ENCODE results near the gene IMMP2L. TPM values are rescaled to one million over a fixed set of nuclear protein-coding genes. Genes with fewer than 3 reads are reported as not detected.

The IMMP2L gene
- total RNA-seq, 1 donor from 2014 or later = 31.9 TPM

DNA sequence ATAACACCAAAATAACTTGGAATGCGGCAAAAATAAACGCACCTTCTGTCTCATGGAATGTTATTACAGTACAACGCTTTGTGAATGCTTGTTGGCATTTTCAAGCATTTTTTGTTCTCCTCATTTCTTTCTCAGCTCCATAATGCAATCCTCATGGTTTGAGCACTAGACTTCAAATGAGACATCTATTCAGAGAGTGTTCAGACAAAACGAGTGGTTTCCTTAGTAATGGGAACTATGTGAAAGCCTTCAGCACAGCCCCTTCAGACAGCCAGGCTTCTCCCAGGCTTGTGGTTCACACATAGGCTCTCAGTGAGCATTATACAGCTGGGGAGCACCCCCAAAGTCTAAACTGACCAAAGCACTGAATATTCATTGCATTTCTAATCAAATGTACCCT lies 479.9 kb downstream of the IMMP2L start:
- H3K27ac Mint-ChIP-seq = peak overlapping the region; percentile 35

DNA sequence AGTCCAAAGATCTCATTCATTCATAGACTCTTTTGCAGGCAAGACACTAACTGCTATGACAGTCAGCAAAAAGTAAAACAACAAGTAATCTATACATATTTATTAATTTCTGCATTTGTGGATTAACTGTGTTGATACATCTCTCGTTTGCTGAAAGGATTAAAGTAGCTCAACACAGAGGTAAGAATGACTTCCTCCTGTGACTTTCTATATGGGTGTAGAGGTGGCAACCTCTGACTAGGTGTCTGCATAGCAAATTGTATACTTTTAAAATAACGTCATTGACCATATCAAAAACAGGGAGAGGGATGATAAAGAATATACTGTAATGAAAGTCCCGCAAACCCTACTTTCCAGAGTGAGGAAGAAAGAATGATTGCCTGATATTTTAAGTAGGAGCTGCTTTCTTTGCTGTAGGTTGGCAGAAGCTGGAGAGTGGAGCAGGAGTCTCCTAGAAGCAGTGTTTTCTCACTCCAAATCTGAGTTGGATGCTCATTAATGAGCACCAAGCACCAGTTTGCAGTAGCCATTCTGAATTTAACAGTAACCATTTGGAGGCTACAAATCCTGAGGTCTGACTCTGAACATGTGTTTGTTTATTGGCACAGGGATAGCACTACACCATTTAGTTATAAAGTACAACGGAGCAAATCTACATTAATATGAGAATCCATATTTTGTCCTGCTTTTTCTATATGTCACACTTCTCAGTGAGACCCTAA lies 480.6 kb downstream of the IMMP2L start:
- ATAC-seq (ENCODE audit: low read depth) (no peak), DNase-seq (no peak)
- intact Hi-C loops (cut with micrococcal nuclease) = loop anchor here (2.0 to 5.0 kb wide), 6 partner anchors 23 to 1711 kb away; partner anchors contain the start of genes IFRD1, IMMP2L and TMEM168
- ChIA-PET CTCF (no interaction called here), POLR2A (interaction anchor here (1.8 kb wide), 1 partner anchor 56 kb away, joined by 24 read pairs; no protein-coding TSS in a partner anchor)
- H3K4me1 Mint-ChIP-seq = peaks cover 48% of the 10 kb centered on the region
- no peaks in the 10 kb centered on the region for H3K27me3 Mint-ChIP-seq
- peaks cover 3% of the 10 kb centered on the region for H3K9me3 Mint-ChIP-seq
- H3K27ac Mint-ChIP-seq = peak overlapping the region; percentile 65
- H3K36me3 Mint-ChIP-seq (ENCODE audit: low read depth) = no peaks in the 10 kb centered on the region
- H3K4me3 Mint-ChIP-seq = no peak overlapping the region
- no peak for TF ChIP-seq CTCF (IDR thresholded peaks at IDR 0.05)

More for the DNA sequence above, 479.9 kb downstream of the IMMP2L start:
- H3K4me1 Mint-ChIP-seq = peaks cover 48% of the 10 kb centered on the region
- ATAC-seq (ENCODE audit: low read depth) (no peak), DNase-seq (no peak)
- CTCF ChIA-PET = interaction anchor here (2.4 kb wide), 1 partner anchor 16 kb away, joined by 7 read pairs; no protein-coding TSS in a partner anchor
- H3K36me3 Mint-ChIP-seq (ENCODE audit: low read depth) = no peaks in the 10 kb centered on the region
- H3K4me3 Mint-ChIP-seq = no peak overlapping the region
- H3K9me3 Mint-ChIP-seq = peaks cover 3% of the 10 kb centered on the region
- intact Hi-C loops (cut with micrococcal nuclease) = loop anchor here (2.0 to 5.0 kb wide), 6 partner anchors 22 to 1710 kb away; partner anchors contain the start of genes IFRD1, IMMP2L and TMEM168
- no peak for TF ChIP-seq CTCF (IDR thresholded peaks at IDR 0.05)
- POLR2A ChIA-PET = interaction anchor here (1.8 kb wide), 1 partner anchor 55 kb away, joined by 24 read pairs; no protein-coding TSS in a partner anchor
- H3K27me3 Mint-ChIP-seq = no peaks in the 10 kb centered on the region

- intact Hi-C loops (cut with micrococcal nuclease) = loop anchor here (1.0 to 5.0 kb wide), 3 partner anchors 8 to 1712 kb away; partner anchors contain the start of gene TMEM168
- H3K4me3 Mint-ChIP-seq = no peak overlapping the region
- ChIA-PET CTCF (no interaction called here), POLR2A (no interaction called here)
- H3K27me3 Mint-ChIP-seq = no peaks in the 10 kb centered on the region
- H3K9me3 Mint-ChIP-seq = peaks cover 2% of the 10 kb centered on the region
- no peak for DNase-seq
- peaks cover 43% of the 10 kb centered on the region for H3K4me1 Mint-ChIP-seq
- no peak for ATAC-seq (ENCODE audit: low read depth)
- no peaks in the 10 kb centered on the region for H3K36me3 Mint-ChIP-seq (ENCODE audit: low read depth)
- no peak overlapping the region for H3K27ac Mint-ChIP-seq
- no peak for TF ChIP-seq CTCF (IDR thresholded peaks at IDR 0.05)
Observed at GRCh38 chr7:111080495-111081105, 481.7 kb downstream of the IMMP2L start.

- POLR2A ChIA-PET = no interaction called here
- H3K4me3 Mint-ChIP-seq = no peak overlapping the region
- intact Hi-C loops (cut with micrococcal nuclease) = no loop called here
Observed at GRCh38 chr7:111077001-111077400, 485.3 kb downstream of the IMMP2L start.

More at GRCh38 chr7:111077001-111077400, 485.3 kb downstream of the IMMP2L start:
- Mint-ChIP-seq H3K27ac (no peak overlapping the region), H3K4me1 (peaks cover 19% of the 10 kb centered on the region), H3K36me3 (ENCODE audit: low read depth) (no peaks in the 10 kb centered on the region), H3K9me3 (no peaks in the 10 kb centered on the region), H3K27me3 (no peaks in the 10 kb centered on the region)
- TF ChIP-seq CTCF (IDR thresholded peaks at IDR 0.05) = no peak
- CTCF ChIA-PET = no interaction called here
- no peak for ATAC-seq (ENCODE audit: low read depth)
- DNase-seq = no peak
